Stomach (tissue), 9 donors: ENCODE measurements around the gene RTKN. TPM values are rescaled to one million over a fixed set of nuclear protein-coding genes. Genes with fewer than 3 reads are reported as not detected.

Experiments used
- DNase-seq, 2 donors: peaks; one replicate each; pipeline versions ENCODE4 v3.0.0 to v3.0.0-alpha.2; 2013 to 2019
- H3K27ac ChIP-seq, 5 donors: fragments of 200-600 bp in 4 of 5; sonication (generic) in 4 of 5; one replicate each; pipeline ENCODE4 v1.5.1; 2013 to 2019; ENCODE audit warnings: mild to moderate bottlenecking in 1 of 5, moderate library complexity in 1 of 5
- H3K27me3 ChIP-seq, 3 donors: fragments of 200-600 bp; sonication (generic); one replicate each; pipeline ENCODE4 v1.5.1; 2017 to 2019; ENCODE audit warnings: mixed run types in 1 of 3
- H3K36me3 ChIP-seq, 4 donors: fragments of 200-600 bp; sonication (generic); 1 replicate in 3 of 4; 2 replicates in 1 of 4; pipeline ENCODE4 v1.5.1; 2016 to 2019
- H3K4me1 ChIP-seq, 4 donors: fragments of 200-600 bp; sonication (generic); one replicate each; pipeline ENCODE4 v1.5.1; 2016 to 2019
- H3K4me3 ChIP-seq, 4 donors: fragments of 200-600 bp; sonication (generic) in 3 of 4; one replicate each; pipeline ENCODE4 v1.5.1; 2016 to 2019; ENCODE audit warnings: mild to moderate bottlenecking in 1 of 4
- H3K9me3 ChIP-seq, 4 donors: fragments of 200-600 bp; sonication (generic); one replicate each; pipeline ENCODE4 v1.5.1; 2016 to 2019
- CTCF ChIP-seq, 7 experiments: fragments of 450-650 bp in 4 of 7; fragments of 200-600 bp in 3 of 7; sonication (generic) in 3 of 7; IDR thresholded peaks; one replicate each; pipeline ENCODE4 v1.5.1; 2016 to 2019; ENCODE audit warnings: antibody characterized with exemption in 7 of 7, control low read depth in 2 of 7, mild to moderate bottlenecking in 1 of 7
- EP300 ChIP-seq: sonication (generic); formaldehyde crosslinking; IDR thresholded peaks from one replicate; pipeline ENCODE4 v1.6.1; 2017; ENCODE audit warnings: antibody characterized with exemption
- POLR2A ChIP-seq, 4 donors: fragments of 450-650 bp; IDR thresholded peaks; one replicate each; pipeline ENCODE4 v1.6.1; 2016; ENCODE audit warnings: antibody characterized with exemption in 4 of 4, control low read depth in 2 of 4, mild to moderate bottlenecking in 1 of 4, moderate library complexity in 1 of 4
- POLR2AphosphoS5 ChIP-seq, 3 donors: sonication (generic); formaldehyde crosslinking; IDR thresholded peaks; one replicate each; pipeline ENCODE4 v1.6.1; 2016; ENCODE audit warnings: antibody characterized with exemption in 3 of 3
- WGBS, 5 donors: extraction: QIAGEN DNeasy Blood & Tissue Kit in 3 of 5; methylation state at CpG; one replicate each; pipeline versions ENCODE4 v1.1.5 to v1.1.7; 2013 to 2018; 5-methylcytosine and 5-hydroxymethylcytosine counted together
- intact Hi-C: fragments of 100-400 bp; cut with DNase I; formaldehyde crosslinking; loops from one replicate; pipeline ENCODE4 v1.15.1; 2023; ENCODE audit warnings: low total_unique reads
- polyA plus RNA-seq, 3 donors: library from polyadenylated mRNA; stranded (reverse); fragments of 200-250 nt; gene quantifications; one replicate each; pipeline ENCODE4 v1.2.3, GENCODE V29; 2013
- total RNA-seq, 5 donors: library from RNA; depleted of rRNA; stranded (reverse); fragments of >200 nt; gene quantifications; one replicate each; pipeline versions ENCODE4 v1.1.0 to v1.2.3, GENCODE V29; 2014 to 2016
- donor health status: healthy with polysubstance abuse.
- donor health status: Bipolar disorder and iron deficiency.
- donor health status: healthy.

Gene RTKN
- total and polyA plus RNA-seq, 8 donors, result 10.8 to 125 (median 27.0) TPM

- TF ChIP-seq POLR2A (IDR thresholded peaks at IDR 0.05), result no peak
- TF ChIP-seq CTCF (IDR thresholded peaks at IDR 0.05), result no peak
- no peak for TF ChIP-seq POLR2AphosphoS5 (IDR thresholded peaks at IDR 0.05)
- Histone ChIP-seq H3K4me1 (peaks cover 4 to 18% (median 17%) of the 10 kb centered on the region in 4 donors), H3K9me3 (no peaks in the 10 kb centered on the region), H3K27ac (no peak overlapping the region), H3K27me3 (no peaks in the 10 kb centered on the region), H3K4me3 (no peak overlapping the region), H3K36me3 (peaks cover 30 to 61% (median 59%) of the 10 kb centered on the region in 4 donors)
- 74 to 92% (median 83%) methylated on average over 7 of the region's 7 CpGs for WGBS, 5 donors
- DNase-seq, result no peak
- intact Hi-C loops, result no loop called here
These were observed 16.2 kb downstream of the RTKN start for GRCh38 chr2:74425523-74425922.

- Histone ChIP-seq H3K27me3 (no peaks in the 10 kb centered on the region), H3K9me3 (no peaks in the 10 kb centered on the region), H3K27ac (no peak overlapping the region), H3K4me1 (peaks cover 4 to 20% (median 19%) of the 10 kb centered on the region in 4 donors), H3K36me3 (peaks cover 25 to 56% (median 54%) of the 10 kb centered on the region in 4 donors), H3K4me3 (no peak overlapping the region)
- no peak for TF ChIP-seq CTCF (IDR thresholded peaks at IDR 0.05)
- TF ChIP-seq POLR2A (IDR thresholded peaks at IDR 0.05), result no peak
- TF ChIP-seq POLR2AphosphoS5 (IDR thresholded peaks at IDR 0.05), result no peak
- no peak for TF ChIP-seq EP300
- no peak for DNase-seq
- WGBS, 5 donors, result 77 to 83% (median 80%) methylated on average over 2 to 5 of the region's 5 CpGs
- intact Hi-C loops, result no loop called here
These were observed 16.7 kb downstream of the RTKN start for GRCh38 chr2:74424995-74425406.

GRCh38 chr2:74424139-74424992, 17.4 kb downstream of the RTKN start:
- no peaks in the 10 kb centered on the region for H3K27me3 ChIP-seq
- peaks cover 4 to 20% (median 19%) of the 10 kb centered on the region in 4 donors for H3K4me1 ChIP-seq
- no peak overlapping the region for H3K4me3 ChIP-seq
- H3K27ac ChIP-seq, result no peak overlapping the region
- H3K9me3 ChIP-seq, result no peaks in the 10 kb centered on the region
- intact Hi-C loops, result no loop called here
- H3K36me3 ChIP-seq, result peaks cover 19 to 50% (median 47%) of the 10 kb centered on the region in 4 donors
- peak in 1 of 2 donors; percentile 12 for DNase-seq
- TF ChIP-seq POLR2AphosphoS5 (IDR thresholded peaks at IDR 0.05) (no peak), CTCF (IDR thresholded peaks at IDR 0.05) (no peak), POLR2A (IDR thresholded peaks at IDR 0.05) (no peak), EP300 (no peak)
- WGBS, 5 donors, result 66 to 84% (median 79%) methylated on average over 5 of the region's 5 CpGs

GRCh38 chr2:74423231-74424095, 18.3 kb downstream of the RTKN start:
- no peak overlapping the region for H3K27ac ChIP-seq
- peaks cover 4 to 20% (median 19%) of the 10 kb centered on the region in 4 donors for H3K4me1 ChIP-seq
- no peak overlapping the region for H3K4me3 ChIP-seq
- DNase-seq, result peak in 1 of 2 donors; percentile 11
- peaks cover 10 to 41% (median 38%) of the 10 kb centered on the region in 4 donors for H3K36me3 ChIP-seq
- H3K9me3 ChIP-seq, result no peaks in the 10 kb centered on the region
- WGBS, 5 donors, result 66 to 74% (median 72%) methylated on average over 9 of the region's 9 CpGs
- H3K27me3 ChIP-seq, result no peaks in the 10 kb centered on the region
- TF ChIP-seq EP300, result no peak
- no peak for TF ChIP-seq POLR2A (IDR thresholded peaks at IDR 0.05)
- TF ChIP-seq CTCF (IDR thresholded peaks at IDR 0.05), result no peak
- no peak for TF ChIP-seq POLR2AphosphoS5 (IDR thresholded peaks at IDR 0.05)
- intact Hi-C loops, result no loop called here
